Measurements from ENCODE around the gene LEPROT.

- TF ChIP-seq, protein P1, sequence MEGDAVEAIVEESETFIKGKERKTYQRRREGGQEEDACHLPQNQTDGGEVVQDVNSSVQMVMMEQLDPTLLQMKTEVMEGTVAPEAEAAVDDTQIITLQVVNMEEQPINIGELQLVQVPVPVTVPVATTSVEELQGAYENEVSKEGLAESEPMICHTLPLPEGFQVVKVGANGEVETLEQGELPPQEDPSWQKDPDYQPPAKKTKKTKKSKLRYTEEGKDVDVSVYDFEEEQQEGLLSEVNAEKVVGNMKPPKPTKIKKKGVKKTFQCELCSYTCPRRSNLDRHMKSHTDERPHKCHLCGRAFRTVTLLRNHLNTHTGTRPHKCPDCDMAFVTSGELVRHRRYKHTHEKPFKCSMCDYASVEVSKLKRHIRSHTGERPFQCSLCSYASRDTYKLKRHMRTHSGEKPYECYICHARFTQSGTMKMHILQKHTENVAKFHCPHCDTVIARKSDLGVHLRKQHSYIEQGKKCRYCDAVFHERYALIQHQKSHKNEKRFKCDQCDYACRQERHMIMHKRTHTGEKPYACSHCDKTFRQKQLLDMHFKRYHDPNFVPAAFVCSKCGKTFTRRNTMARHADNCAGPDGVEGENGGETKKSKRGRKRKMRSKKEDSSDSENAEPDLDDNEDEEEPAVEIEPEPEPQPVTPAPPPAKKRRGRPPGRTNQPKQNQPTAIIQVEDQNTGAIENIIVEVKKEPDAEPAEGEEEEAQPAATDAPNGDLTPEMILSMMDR (IDR thresholded peaks at IDR 0.05), result no peak
- TF ChIP-seq POLR2A (IDR thresholded peaks at IDR 0.05), result no peak
These were observed 51.4 kb downstream of the LEPROT start for GRCh38 chr1:65471861-65472332.

All from uterus (tissue), 2 donors.